Left forelimb (tissue), 1 donor: ENCODE results near the gene UBE2J2.
A peak's percentile ranks its signal among the peaks of the same experiment; 100 is the strongest.
"Not testable (repeated sequence)": the region's sequence is repeated elsewhere in the genome, so short reads cannot be mapped to it uniquely, and the experiment has no call there.

Source experiments
- DNase-seq: peaks from one replicate; pipeline ENCODE4 v3.0.0-alpha.2; 2018; ENCODE audit warnings: low spot score

UBE2J2 gene

DNA sequence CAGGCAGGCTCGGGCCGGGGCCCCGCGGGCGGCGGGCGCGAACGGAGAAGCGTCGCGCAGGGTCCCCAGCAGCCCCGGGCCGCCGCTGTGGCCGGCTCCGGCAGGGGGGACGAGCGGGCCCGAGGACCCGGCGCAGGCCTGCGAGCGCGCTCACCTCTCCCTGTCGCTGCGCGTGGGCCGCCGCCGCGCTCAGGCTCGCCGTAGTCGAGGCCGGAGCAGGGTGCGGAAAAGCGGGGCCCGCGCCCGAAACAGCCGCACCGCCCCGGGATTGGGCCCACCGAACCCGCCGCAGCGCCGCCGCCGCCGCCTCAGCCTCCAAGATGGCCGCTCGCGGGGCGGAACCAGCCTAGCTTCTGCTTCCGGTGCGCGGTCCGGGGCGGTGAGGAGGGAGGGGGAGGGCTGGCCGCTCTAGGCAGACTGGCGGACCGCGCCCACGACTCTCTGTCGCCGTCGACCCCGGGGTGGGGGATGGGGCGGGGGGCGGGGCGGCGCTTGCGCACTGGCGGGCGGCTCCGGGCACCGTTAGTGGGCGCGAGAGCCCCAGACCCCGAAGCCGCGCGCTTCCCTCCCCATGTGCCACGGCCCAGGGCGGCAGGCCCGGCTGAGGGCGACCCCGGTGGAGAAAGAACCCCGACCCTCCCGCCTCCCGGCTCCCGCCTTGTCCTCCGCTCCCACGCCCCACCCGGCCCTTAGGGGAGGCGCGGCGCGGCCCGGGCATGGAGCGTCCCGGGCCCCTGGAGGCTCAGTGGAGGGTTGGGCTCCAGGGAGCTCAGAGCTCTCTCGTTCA lies at the start of gene UBE2J2:
UBE2J2 (minus strand) TSS at position 343 of the 787 bp plus-strand sequence. CDS start 5,862 bp downstream, outside the sequence.
- peak; percentile 95 for DNase-seq

DNA sequence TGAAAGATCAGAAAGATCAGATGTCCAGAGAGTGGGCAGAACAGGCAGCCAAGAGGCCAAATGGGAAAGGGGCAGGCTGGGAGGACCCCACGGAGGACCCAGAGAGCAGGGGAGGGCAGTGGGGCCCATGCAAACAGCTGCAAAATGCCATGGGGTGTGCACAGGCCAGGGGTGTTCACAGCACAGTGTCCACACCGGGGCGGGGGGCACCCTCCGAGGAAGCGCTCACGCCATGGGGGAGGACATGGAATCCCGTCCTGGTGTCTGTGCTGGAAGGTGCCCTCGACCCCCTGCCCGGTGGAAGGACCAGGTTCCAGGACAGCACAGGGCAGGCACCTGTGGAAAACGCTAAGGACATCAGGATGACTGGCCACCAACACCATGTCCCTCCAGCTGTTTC lies 49.3 kb upstream of the UBE2J2 start:
- DNase-seq = no peak

DNA sequence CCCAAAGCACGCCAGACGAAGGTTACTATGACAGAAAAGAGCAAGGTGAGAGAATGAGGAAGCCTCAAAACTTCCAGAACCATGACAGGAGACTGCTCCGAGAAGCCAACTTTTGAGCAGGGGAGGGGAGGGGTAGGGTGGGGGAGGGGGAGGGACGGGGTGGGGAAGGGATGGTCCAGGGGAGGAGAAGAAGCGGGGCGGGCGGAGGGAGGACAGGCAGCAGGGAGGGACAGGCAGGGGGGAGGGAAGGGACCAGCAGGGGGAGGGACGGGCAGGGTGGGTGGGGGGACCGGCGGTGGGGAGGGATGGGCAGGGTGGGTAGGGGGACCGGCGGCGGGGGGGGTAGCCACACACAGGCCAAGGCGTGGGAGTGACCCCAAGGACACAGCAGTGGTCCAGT lies 48.8 kb upstream of the UBE2J2 start:
- no peak for DNase-seq

DNA sequence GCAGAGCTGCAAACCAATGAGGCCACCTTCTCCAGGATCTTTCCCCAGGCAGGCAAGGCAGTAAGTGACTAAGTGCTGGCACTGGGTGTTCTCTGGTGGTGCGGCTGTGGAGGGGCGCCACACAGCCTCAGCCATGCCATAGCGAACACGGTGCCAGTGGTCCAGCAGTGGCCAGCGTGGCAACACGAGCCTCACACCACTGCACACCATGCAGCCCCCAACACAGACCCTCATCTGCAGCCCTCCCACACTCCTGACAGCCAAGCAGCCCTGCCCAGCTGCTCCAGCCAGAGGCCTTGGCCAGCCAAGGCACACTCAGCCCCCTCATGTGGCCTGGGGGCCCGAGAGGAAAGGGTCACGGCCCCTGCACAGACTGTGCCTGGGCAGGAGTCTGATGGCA lies 47.8 kb upstream of the UBE2J2 start:
- DNase-seq = no peak

DNA sequence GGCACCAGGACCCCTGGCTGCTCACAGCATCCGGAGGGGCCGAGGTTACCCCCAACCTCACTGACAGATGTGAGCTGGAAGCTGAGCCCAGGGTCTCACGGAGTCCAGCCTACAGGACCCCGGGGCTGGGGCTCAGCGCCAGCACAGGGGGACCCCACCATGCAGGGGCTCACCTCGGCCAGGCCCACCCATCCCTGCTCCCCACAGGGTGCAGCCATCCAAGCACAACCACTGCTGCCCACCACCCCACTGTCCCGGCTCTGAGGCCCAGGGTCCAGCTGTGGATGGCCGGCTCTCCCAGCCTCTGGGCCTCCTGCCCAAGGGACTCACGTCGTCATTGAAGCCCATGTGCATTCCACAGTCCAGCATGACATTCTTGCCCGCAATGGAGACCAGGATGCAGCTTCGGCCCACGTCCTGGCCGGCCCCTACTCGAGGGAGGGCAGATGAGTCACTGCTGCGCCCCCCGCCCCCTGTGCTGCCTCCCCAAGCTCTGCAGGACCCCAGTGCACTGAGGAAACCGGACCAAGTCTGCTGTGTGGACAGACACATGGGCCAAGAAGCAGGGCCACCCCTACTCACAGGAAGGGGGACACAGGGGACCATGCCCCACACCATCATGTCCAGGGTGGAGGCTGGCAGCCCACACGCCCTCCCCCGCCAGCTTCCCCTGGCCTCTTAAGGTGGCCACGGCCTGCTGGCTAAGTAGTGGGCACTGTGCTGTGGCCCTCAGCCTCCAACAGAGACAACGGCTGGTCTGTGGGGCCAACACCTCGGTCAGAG lies 47.2 kb upstream of the UBE2J2 start:
- DNase-seq = no peak

DNA sequence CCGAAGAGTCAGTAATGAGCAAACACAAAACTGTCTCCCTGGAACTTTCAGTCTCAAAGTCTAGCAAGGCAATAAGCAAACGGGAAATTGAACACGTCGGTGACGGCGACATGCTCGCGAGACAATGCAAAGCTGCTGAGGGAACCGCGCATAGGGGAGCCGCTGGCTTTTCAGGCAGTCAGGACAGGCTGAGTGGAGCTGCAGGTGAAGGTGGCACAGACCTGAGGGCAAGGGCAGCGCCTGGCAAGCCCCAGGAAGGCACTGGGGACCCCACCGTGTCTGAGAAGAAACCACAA lies 45.9 kb upstream of the UBE2J2 start:
- no peak for DNase-seq

DNA sequence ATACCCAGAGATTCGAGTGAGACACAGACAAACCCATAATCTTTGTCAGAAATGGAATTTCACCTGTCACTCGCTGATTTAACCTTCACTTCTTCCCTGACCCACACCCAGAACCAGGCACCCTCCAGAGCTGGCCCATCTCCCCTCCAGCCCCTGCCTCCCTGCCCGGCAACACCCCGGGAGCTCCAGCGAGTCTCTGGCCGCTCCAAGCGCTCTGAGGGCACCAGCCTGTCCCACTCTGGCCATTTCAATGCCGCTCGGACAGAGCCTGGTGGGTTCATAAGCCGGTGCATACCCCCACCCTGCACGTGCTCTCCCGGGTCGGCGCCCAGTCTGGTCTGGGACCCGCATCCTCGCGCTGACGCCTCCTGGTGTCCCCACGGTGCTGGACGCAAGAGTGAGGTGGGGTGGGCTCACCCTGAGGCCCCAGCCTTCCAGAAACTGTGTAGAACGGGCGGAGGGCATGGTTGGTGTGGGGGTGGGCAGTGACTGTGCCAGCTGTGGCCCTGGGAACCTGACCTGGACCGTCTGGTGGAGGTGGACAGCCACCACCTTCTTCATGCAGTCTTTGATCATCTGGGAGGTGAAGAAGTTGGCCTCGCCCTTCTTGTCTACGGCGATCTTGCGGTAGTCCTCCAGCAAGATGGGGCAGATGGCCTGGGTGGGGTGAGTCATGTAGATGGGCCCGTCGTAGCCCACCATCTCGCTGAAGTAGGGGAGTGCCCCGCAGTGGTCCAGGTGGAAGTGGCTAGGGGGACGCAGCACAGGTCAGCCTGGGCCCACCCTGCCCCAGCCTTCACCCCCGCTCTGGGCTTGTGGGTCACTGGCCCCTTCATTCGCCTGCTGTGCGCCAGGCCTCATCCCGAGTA lies 45.4 kb upstream of the UBE2J2 start:
- DNase-seq = no peak

DNA sequence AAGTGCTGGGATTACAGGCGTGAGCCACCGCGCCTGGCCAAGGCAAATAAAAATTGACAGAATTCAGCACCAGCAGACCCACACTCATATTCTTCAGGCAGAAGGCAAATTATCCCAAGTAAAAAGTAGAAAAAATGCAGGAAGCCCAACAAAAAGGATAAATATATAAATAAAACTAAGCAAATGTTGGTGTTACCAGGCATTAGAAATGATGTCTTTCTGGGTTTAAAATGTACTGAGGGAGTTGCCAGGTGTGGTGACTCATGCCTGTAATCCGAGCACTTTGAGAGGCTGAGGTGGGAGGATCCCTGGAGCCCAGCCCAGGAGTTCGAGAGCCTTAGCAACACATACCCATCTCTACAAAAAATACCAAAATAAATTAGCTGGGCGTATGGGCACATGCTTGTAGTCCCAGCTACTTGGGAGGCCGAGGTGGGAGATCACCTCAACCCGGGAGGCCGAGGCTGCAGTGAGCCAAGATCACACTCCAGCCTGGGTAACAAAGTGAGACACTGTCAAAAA lies 44.5 kb upstream of the UBE2J2 start:
- DNase-seq = no peak

DNA sequence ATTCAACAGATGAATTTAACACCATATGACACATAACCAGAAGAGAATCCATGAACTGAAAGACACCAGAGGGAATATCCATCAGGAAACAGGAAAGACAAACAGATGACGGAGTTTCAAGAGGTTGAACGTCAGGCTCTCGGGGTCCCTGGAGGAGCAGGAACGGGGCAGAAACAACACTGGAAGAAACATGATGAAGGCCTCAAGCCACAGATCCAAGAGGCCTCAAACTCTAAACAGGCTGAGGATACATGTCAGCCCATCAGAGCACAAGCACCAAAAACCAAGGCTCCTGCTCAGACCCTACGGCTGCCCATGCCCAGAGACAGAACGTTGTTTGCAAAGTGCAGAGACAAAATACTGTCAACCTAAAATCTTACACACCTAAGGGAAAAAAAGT lies 43.8 kb upstream of the UBE2J2 start:
- no peak for DNase-seq

DNA sequence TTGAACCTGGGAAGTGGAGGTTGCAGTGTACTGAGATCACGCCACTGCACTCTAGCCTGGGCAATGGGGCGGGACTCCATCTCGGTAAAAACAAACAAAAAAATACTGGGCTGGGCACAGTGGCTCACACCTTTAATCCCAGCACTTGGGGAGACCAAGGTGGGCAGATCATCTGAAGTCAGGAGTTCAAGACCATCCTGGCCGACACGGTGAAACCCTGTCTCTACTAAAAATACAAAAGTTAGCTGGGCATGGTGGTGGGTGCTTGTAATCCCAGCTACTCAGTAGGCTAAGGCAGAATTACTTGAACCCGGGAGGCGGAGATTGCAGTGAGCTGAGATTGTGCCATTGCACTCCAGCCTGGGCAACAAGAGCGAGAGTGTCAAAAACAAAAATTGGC lies 42.5 kb upstream of the UBE2J2 start:
- DNase-seq = not testable (repeated sequence)

DNA sequence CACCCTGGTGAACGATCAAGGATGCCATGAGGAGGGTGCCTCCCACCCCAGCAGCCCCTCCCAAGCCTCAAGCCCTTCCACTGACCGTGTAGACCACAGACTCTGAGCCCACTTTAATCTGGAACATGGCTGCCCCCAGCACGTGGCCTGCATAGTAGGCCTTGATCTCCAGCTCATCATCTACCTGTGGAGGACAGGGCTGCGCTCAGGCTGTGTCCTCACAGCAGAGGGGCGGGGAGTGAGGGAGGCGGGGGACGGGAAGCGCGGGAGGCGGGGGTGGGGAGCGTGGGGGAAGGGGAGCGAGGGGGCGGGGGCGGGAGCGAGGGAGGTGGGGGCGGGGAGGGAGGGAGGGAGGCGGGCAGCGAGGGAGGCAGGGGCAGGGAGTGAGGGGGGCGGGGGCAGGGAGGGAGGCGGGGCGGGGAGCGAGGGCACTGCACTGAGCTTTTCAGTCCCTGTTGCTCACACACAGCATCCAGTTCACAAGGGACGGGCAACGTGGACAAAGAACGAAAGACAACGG lies 41.8 kb upstream of the UBE2J2 start:
- no peak for DNase-seq

DNA sequence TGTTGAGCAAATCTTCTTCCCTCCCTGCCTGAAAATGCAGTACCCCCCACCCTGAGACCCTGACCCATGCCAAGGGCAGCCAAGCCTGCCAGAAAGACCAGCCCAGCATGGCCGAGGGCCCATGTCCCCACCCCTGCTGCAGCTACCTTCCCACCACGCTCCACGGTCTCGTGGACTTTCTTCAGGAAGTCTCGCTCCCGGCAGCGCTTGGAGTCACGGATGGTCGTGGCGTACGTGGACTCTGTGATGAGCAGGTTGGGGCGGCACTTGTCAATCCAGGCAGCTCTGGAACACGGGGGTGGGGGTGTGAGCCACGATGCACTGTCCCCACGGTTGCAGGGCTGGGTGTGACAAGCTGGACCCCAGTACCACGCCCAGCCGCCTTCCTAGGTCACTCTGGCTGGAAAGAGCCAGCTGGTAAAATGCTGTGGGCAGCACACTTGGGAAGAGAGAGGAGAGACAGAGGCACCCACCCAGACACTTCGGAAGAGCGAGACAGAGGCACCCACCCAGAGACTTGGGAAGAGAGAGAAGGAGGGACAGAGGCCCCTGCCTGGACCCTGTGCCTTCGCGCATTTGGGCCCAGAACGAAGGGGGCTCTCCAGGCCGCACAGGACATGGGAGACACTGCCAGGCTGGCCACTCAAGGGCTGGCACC lies 41.2 kb upstream of the UBE2J2 start:
- no peak for DNase-seq

DNA sequence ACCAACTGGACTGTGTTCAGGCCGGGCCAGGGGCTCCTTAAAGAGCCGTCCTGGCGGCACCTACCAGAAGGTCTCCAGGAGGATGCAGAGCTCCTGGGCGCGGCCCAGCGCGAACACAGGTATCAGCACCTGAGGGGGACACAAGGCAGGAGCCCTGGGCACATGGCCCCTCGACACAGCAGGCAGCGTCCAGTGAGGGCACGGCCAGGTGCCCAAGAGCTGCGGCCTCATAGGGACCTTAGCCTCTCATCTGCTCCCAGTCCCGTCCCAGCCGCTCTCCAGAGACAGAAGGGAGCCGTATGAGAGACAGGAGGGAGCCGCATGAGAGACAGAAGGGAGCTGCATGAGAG lies 40.6 kb upstream of the UBE2J2 start:
- DNase-seq = no peak

DNA sequence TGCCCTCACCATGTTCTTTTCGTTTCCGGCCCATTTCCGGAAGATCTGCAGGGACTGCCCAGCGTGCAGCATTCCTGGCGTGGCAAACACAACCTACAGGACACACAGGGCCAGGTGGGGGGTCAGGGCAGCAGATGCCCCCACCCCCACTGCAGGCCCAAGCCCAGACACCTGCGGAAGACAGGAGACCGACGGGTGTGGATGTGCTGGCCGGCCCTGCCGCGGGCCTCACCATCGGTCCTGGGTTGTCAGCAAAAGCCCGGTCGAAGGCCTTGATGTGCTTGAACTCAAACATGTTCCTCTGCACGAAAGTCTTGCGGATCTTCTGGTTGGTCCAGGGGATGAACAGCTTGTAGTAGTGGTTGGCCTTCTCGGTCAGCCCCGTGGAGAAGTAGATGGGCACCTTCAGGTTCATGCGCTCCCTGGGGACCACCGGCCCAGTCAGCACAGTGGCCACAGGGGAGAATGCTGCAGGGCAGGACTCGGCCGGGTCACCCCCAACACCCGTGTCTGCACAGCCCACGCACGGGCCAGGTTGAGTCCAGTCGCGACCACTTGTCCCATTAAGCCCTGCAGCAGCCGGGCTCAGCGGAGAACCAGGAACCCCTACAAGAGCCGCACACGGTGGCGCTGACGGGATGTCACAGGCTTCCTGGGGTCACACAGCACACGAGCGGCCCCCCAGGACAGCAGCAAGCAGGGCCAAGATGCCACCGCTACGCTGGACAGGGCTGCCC lies 40.0 kb upstream of the UBE2J2 start:
- no peak for DNase-seq

DNA sequence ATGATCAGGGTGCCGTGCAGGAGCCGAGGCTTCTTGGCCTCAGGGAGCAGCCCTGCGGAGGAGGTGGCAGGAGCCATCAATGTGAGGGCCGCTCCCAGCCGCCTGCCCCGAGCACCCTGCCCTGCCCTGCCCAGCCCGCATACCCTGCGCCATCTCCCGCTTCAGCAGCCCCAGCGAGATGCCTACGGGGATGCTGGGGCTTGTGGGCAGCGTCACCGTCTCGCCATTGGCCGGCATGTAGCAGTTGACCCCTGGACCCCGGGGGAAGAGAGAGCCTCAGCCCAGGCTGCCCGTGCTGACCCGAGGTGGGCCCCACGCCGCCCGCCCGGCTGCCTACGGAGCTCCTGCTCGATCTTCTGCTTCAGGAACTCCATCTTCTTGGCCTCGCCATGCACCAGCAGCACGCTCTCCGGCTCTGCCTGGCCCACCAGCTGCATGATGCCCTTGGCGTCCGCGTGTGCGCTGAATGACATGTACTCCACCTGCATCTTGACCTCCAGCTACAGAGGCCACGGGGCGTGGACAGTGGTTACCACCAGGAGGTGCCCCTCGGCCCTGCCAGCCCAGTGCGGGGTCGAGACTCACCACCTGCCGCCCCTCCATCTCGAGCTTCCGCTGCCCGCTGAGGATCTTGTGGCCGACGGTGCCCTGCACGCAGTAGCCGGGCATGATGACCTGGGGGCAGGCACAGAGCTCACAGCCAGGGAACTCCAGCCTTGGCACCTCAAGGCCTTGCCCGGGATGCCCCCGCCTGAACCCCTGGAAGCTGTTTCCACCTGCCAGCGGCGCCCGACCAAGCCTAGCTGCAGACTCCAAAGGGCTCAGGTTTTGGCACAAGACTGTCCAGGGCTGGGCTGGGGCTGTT lies 39.0 kb upstream of the UBE2J2 start:
- no peak for DNase-seq

DNA sequence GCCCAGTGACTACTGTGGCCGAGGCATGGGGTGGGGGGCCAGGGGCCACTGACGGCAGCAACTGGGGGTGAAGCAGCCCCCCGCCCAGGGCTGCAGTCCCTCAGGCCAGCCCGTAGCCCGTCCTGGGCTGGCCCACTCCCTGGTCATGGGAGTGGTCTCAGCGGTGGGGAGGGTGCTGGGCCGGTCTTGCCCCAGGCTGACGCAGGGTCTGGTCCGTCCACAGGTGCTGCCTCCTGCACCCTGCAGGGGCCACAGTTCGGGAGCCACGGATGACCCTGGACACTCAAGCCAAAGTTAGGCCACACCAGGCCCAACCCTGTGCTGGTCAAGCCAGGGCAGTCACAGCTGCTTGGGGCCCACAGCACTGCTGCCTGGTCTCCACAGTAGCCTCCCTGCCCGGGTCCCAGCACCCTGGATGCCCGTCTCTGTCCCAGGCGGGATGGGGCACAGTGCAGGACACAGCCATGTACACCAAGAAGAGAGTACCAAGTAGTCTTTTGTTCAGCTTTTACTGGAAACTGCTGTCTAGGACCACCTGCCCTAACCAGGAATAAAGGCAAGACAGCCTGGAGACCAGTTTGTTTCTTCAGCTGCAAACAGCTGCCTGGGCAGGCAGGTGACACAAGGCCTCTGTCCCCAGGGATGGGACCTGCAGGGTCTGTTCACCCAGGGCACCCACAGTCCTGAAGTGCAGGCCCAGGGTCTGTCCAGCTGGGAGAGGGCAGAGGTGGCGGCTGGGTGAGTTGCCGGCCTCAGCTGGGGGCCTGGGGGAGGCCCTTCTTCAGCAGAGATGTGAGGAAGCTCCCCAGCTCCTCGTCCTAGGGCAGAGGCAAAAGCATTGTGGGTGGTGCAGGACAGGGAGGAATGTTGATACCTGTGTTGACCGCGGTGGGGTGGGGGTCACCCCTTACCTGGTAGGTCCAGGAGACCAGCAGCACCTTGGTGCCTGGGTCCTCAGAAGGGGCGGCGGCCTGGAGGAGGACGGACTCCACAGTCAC lies 37.8 kb upstream of the UBE2J2 start:
- DNase-seq = no peak

DNA sequence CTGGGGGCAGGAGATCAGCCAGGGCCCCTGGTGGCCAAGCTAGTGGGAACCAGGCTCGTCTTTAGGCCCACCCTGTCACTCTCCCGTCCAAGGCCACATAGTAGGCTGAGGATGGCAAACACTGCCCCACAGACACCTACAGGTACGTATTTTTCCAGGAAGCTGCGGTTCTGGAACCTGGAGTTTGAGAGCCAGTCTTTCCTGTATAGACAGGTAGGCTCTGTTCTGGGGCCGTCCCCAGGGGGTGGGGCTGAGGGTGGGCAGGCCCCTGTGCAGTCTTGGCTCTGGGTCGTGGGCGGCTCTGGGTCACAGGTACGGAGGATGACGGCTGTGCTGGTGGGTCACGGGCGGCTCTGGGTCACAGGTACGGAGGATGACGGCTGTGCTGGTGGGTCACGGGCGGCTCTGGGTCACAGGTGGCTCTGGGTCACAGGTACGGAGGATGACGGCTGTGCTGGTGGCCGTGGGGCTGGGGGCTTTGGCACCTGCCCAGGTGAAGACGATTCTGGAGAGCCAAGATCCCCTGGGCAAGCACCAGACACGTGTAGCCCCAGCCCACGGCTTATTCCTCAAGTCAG lies 36.9 kb upstream of the UBE2J2 start:
- DNase-seq = no peak

DNA sequence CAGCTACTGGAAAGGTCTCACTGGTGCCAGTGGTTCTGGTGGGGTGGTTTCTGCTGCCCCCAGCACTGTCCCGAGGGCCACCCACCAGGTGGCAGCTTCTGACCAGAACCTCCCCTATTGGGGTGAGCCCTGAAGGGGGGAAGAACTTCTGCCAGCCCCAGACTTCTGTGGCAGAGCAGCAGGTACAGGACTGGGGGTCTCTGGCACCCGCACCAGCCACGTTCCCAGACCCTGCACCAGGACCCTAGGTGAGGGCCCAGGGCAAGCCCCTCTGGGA lies 36.4 kb upstream of the UBE2J2 start:
- no peak for DNase-seq
